Measurements from ENCODE around the gene FIZ1. TPM values are rescaled to one million over a fixed set of nuclear protein-coding genes. Genes with fewer than 3 reads are reported as not detected.

Gene FIZ1
- total RNA-seq, 1 experiment from 2014 or later = 29.3 TPM

DNA sequence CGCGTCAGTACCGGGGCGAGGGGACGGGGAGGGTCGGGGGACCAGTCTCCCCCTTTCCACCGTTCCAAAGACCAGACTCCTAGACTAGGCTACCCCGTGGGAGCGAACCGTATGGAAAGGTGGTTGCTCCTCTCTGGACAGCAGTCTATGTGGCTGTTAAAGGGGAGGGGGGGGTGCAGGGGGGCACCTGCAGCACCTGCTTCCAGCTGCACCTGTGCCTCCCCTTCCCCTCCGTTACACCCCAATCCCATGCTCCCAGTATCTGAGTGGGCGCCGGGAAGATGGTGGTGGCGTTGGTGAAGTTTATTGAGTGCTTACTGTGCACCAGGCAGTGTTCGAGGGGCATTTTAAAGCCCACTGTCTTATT, 1.3 kb upstream of the FIZ1 start:
- peak overlapping the region; percentile 100 for H3K27ac ChIP-seq (ENCODE audit: low read depth, low read length, poor library complexity, severe bottlenecking)
- no peak for TF ChIP-seq EZH2 (IDR thresholded peaks at IDR 0.05; ENCODE audit: borderline replicate concordance, low read depth, low read length, poor library complexity, severe bottlenecking)
- TF ChIP-seq, protein P1, sequence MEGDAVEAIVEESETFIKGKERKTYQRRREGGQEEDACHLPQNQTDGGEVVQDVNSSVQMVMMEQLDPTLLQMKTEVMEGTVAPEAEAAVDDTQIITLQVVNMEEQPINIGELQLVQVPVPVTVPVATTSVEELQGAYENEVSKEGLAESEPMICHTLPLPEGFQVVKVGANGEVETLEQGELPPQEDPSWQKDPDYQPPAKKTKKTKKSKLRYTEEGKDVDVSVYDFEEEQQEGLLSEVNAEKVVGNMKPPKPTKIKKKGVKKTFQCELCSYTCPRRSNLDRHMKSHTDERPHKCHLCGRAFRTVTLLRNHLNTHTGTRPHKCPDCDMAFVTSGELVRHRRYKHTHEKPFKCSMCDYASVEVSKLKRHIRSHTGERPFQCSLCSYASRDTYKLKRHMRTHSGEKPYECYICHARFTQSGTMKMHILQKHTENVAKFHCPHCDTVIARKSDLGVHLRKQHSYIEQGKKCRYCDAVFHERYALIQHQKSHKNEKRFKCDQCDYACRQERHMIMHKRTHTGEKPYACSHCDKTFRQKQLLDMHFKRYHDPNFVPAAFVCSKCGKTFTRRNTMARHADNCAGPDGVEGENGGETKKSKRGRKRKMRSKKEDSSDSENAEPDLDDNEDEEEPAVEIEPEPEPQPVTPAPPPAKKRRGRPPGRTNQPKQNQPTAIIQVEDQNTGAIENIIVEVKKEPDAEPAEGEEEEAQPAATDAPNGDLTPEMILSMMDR (conservative IDR thresholded peaks at IDR 0.05; ENCODE audit: low read depth, low read length) = no peak
- POLR2A ChIA-PET (ENCODE audit: low non-redundant PET) = no interaction called here
- intact Hi-C loops (cut with micrococcal nuclease; ENCODE audit: unreplicated experiment) = loop anchor here (5.0 kb wide), 1 partner anchor 193 kb away; the partner anchor contains the start of gene UBE2S
- H3K9me3 ChIP-seq (ENCODE audit: low read depth, low read length, poor library complexity, severe bottlenecking) = no peaks in the 10 kb centered on the region
- peak overlapping the region; percentile 66 for H3K4me3 ChIP-seq (ENCODE audit: low read depth, low read length, poor library complexity, severe bottlenecking)
- no peak for DNase-seq (ENCODE audit: low spot score)
- peaks cover 17% of the 10 kb centered on the region for H3K36me3 ChIP-seq (ENCODE audit: insufficient read depth, low read length, poor library complexity, severe bottlenecking)
- H3K4me1 ChIP-seq (ENCODE audit: insufficient read depth, low read length, poor library complexity, severe bottlenecking) = peaks cover 21% of the 10 kb centered on the region
- H3K27me3 ChIP-seq (replicated peaks; ENCODE audit: insufficient read depth, low read depth, low read length, poor library complexity) = no peaks in the 10 kb centered on the region
- TSS peak; percentile 63 for BruUV-seq (replicated peaks)
- CTCF ChIA-PET = interaction anchor here (0.7 kb wide), 1 partner anchor 17 kb away, joined by 7 read pairs; no protein-coding TSS in a partner anchor

DNA sequence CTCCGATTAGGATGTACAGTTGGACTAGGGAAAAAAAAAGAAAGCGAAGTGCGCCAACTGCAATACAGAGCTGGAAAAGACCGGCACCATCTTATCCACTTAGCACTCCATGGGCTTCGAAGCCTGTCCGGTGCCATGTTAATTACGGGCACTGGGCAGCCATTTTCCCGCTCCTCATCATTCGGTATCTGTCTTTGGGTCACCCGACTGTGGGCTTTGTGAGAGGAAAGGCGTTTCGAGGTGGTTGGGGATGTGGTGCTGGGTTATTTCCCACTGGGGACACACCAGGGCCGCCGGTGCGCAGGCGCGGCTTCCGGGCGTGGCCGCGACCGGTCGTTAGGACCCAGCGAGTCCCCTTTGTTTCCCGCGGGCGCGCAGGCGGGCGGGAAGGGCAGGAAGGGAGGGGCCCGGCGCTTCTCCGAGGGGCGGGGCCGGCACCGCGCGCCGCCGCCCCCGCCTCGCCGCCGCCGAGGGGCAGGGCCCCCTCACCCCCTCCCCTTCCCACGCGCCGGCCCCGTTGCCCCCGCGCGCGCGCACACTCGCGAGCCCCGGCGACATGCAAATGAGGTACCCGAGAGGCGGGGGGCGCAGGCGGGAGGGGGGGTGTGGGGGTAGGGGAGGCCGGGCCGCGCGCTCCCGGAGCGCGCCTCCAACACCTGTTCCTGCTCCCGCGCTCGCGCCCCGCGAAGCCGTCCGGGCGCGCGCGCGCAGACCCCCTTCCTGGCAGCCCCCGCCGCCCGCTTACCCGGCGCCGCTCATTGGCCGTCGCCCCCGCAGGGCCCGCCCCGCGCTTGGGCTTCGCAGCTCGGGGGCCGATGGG, 735 bp upstream of the FIZ1 start, which contains the start of gene ZNF524:
ZNF524 (plus strand) TSS at position 447 of the 820 bp plus-strand sequence. CDS start 1,825 bp downstream, outside the sequence.
- H3K27me3 ChIP-seq (replicated peaks; ENCODE audit: insufficient read depth, low read depth, low read length, poor library complexity) = no peaks in the 10 kb centered on the region
- H3K4me1 ChIP-seq (ENCODE audit: insufficient read depth, low read length, poor library complexity, severe bottlenecking) = peaks cover 21% of the 10 kb centered on the region
- TF ChIP-seq, protein P1 (conservative IDR thresholded peaks at IDR 0.05; ENCODE audit: low read depth, low read length) = no peak
- no peak for TF ChIP-seq EZH2 (IDR thresholded peaks at IDR 0.05; ENCODE audit: borderline replicate concordance, low read depth, low read length, poor library complexity, severe bottlenecking)
- peak within 1 kb of the TSS; percentile 66 for H3K4me3 ChIP-seq (ENCODE audit: low read depth, low read length, poor library complexity, severe bottlenecking)
- no peaks in the 10 kb centered on the region for H3K9me3 ChIP-seq (ENCODE audit: low read depth, low read length, poor library complexity, severe bottlenecking)
- CTCF ChIA-PET = interaction anchor here (0.7 to 1.2 kb wide), 3 partner anchors 12 to 33 kb away, joined by 3 to 7 read pairs (median 5); no protein-coding TSS in a partner anchor
- peaks cover 23% of the 10 kb centered on the region for H3K36me3 ChIP-seq (ENCODE audit: insufficient read depth, low read length, poor library complexity, severe bottlenecking)
- BruUV-seq (replicated peaks) = no TSS peak
- peak; percentile 94 for DNase-seq (ENCODE audit: low spot score)
- intact Hi-C loops (cut with micrococcal nuclease; ENCODE audit: unreplicated experiment) = loop anchor here (5.0 kb wide), 1 partner anchor 193 kb away; the partner anchor contains the start of gene UBE2S
- peak within 1 kb of the TSS; percentile 100 for H3K27ac ChIP-seq (ENCODE audit: low read depth, low read length, poor library complexity, severe bottlenecking)
- POLR2A ChIA-PET (ENCODE audit: low non-redundant PET) = no interaction called here

DNA sequence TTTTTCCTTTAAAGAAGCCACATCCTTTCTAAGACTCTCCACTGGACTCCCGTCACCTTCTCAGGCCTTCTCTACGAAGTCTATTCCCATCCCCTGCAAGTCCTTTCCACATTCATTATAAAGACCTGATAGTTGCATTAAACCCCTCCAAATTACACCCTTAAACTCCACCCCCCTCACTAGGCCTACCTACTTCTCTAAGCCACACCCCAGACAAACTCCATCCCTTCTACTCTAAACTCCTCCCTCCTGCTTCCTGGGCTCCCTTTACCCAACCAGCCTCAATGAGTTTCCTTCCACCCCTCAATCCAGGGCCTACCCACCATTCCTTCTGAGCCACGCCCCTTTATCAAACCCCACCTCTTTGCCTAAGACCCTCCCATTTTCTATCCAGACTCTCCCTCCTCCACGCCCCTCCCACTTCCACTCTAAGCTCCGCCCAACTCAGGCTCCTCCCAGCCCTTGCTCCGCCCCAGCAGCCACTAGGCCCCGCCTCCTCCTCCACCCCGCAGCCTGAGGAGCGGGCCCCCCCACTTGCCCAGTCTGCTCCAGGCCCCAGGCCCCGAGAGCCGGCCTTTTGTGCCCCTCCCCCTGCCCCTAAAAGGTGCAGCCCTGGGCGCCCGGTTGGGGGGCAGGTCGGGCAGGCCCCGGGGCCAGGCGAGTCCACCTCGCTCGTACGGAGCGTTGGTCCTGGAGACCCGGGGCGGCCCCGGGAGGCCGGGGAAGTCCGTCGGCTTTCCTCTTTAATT, 424 bp downstream of the FIZ1 start:
- BruUV-seq (replicated peaks) = no TSS peak
- CTCF ChIA-PET = interaction anchor here (0.5 to 1.2 kb wide), 3 partner anchors 11 to 84 kb away, joined by 3 to 5 read pairs (median 4); no protein-coding TSS in a partner anchor
- POLR2A ChIA-PET (ENCODE audit: low non-redundant PET) = interaction anchor here (0.6 kb wide), 3 partner anchors 17 to 251 kb away, joined by 3 to 4 read pairs (median 3); partner anchors contain the start of gene ZNF579
- TF ChIP-seq, protein P1 (conservative IDR thresholded peaks at IDR 0.05; ENCODE audit: low read depth, low read length) = no peak
- TF ChIP-seq EZH2 (IDR thresholded peaks at IDR 0.05; ENCODE audit: borderline replicate concordance, low read depth, low read length, poor library complexity, severe bottlenecking) = no peak
- Histone ChIP-seq H3K27me3 (replicated peaks; ENCODE audit: insufficient read depth, low read depth, low read length, poor library complexity) (no peaks in the 10 kb centered on the region), H3K9me3 (ENCODE audit: low read depth, low read length, poor library complexity, severe bottlenecking) (no peaks in the 10 kb centered on the region), H3K4me1 (ENCODE audit: insufficient read depth, low read length, poor library complexity, severe bottlenecking) (peaks cover 16% of the 10 kb centered on the region), H3K4me3 (ENCODE audit: low read depth, low read length, poor library complexity, severe bottlenecking) (peak overlapping the region; percentile 66), H3K27ac (ENCODE audit: low read depth, low read length, poor library complexity, severe bottlenecking) (peak overlapping the region; percentile 100), H3K36me3 (ENCODE audit: insufficient read depth, low read length, poor library complexity, severe bottlenecking) (peaks cover 27% of the 10 kb centered on the region)
- DNase-seq (ENCODE audit: low spot score) = peak; percentile 98
- intact Hi-C loops (cut with micrococcal nuclease; ENCODE audit: unreplicated experiment) = no loop called here

All from A673 (cell line).